ENCODE data around the gene CORT.

- TF ChIP-seq EZH2 (IDR thresholded peaks at IDR 0.05; ENCODE audit: insufficient read depth, poor library complexity, severe bottlenecking) (no peak), EZH2phosphoT487 (IDR thresholded peaks at IDR 0.05; ENCODE audit: insufficient read depth, low read depth) (no peak)
These were observed 40.6 kb downstream of the CORT start for GRCh38 chr1:10490286-10490970.
